Measurements from ENCODE around the gene THOP1. TPM values are rescaled to one million over a fixed set of nuclear protein-coding genes. Genes with fewer than 3 reads are reported as not detected.
A peak's percentile ranks its signal among the peaks of the same experiment; 100 is the strongest.

The THOP1 gene
- total RNA-seq, 1 donor from 2014 or later: 31.8 TPM

DNA sequence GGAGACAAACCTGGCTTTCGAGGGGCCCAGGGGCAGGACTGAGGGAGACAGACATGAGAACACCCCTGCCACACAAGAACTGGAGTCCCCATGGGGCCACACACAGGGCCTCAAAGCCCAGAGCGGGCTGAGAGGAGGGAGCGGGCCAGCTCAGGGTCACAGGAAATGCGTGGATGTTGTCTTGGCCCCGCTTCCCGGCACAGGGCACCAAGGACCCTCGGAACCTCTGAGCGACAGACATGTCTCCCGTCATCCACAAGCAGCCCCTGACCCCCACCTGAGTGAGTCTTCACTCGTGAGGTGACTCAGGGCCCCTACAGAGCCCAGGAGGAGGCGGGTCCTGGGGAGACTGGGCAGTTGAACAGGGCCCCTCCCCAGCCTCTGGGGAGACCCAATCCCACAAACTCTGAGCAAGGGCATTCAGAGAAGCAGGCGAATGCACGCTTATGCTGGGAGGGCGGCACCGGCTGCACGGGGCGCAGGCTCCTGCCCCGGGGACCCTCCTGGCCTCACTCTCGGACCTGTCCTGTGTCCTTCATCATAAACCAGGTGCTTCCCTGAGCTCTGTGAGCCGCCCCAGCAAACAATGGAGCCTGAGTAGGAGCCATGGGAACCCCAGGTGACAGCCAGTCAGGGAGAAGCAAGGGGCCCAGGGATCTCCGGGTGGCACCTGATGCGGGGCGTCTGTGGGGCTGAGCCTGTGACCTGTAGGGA lies 22.4 kb upstream of the THOP1 start:
- DNase-seq (ENCODE audit: low spot score): no peak

DNA sequence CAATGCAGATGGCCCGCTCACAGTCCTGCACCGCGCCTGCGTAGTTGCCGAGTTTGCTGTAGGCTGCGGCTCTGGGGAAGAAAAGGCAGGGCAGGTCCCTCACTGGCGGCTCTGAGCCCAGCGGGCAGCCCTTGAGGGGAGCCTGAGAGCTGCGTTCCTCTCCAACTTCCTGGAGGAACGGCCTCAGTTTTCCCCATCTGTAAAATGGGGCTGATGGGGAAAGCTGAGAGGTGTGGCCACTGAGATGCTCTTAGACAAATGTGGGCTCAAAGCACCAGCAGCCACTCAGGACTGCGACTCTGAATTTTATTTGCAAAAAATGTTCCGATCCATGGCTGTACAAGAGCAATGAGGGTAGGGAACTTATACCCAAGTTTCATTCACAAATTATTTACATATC lies 21.6 kb upstream of the THOP1 start:
- DNase-seq (ENCODE audit: low spot score): no peak

DNA sequence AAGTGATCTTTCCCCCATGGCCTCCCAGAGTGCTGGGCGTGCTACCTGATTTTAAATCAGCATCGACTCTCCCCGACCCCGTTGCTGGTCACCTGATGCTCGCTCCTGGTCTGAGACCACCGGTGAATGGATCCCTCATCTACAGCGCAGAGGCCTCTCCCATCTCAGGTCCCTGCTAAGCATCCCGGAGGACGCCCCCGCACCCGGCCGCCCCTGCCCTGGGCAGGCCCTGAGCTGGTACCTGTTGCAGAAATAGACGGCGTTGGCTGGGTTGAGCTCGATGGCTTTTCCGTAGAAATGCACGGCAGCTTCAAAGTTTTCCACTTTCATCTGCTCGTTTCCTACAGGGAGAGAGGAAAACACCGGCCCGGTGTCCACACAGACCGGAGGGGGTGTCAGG lies 20.4 kb upstream of the THOP1 start:
- no peak for DNase-seq (ENCODE audit: low spot score)

GRCh38 chr19:2765376-2765775 lies 19.9 kb upstream of the THOP1 start:
- no peak for DNase-seq (ENCODE audit: low spot score)

GRCh38 chr19:2766594-2767372 lies 18.5 kb upstream of the THOP1 start:
- no peak for DNase-seq (ENCODE audit: low spot score)

DNA sequence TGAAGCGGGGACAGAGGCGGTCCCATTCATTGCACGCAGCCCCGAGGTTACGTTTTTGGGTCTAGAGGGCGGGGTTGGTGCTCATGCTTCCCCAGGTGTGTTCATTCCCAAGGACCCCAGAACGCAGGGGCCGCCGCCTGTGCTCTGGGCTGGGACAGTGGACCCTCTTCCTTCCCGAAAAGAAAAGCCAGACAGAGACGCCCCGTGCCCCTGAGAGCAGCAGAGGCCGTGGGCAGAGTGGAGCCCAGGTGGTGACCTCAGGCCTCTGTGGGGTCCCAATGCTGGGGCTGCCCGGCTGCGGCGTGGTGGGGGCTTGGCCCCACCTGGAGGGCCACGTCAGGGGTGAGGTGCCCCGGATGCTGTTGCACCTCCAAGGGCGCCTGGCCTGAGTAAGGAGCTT lies 17.6 kb upstream of the THOP1 start:
- DNase-seq (ENCODE audit: low spot score): no peak

DNA sequence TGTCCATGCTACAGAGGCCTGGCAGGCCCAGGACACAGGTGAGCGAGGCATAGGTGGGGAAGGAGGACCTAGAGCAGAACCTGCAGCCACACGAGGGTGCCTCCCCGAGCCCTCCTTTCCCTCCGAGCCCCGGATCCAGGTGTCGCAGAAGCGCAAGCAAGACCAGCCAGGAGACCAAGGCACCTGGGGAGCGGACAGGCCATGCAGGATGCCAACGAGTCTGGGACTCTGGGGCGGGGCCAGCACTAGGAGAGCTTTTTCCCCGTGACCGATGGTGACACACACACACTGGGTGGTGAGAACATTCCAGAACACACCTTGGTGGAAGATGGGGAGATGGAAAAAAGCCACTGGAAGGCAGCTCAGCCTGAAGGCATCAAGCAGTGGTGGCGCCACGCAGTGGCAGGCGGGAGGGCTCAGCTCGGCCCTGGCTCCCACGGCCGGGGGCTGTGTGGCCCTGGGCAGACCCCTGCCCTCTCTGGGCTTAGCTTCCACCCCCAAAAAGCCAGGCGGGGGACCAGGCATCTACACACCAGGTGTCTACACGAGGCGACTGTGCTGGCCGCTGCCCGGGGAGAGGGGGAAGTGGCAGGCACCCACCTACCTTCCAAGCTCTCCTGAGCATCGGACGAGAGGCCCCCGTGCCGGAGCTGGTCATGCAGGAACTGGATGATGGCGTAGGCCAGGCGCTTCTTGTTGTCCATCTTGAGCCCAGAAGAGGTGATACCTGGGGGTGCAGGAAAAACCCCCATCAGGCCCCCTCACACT lies 16.8 kb upstream of the THOP1 start:
- DNase-seq (ENCODE audit: low spot score): no peak

- no peak for DNase-seq (ENCODE audit: low spot score)
Measured at GRCh38 chr19:2769218-2769617, 16.1 kb upstream of the THOP1 start.

DNA sequence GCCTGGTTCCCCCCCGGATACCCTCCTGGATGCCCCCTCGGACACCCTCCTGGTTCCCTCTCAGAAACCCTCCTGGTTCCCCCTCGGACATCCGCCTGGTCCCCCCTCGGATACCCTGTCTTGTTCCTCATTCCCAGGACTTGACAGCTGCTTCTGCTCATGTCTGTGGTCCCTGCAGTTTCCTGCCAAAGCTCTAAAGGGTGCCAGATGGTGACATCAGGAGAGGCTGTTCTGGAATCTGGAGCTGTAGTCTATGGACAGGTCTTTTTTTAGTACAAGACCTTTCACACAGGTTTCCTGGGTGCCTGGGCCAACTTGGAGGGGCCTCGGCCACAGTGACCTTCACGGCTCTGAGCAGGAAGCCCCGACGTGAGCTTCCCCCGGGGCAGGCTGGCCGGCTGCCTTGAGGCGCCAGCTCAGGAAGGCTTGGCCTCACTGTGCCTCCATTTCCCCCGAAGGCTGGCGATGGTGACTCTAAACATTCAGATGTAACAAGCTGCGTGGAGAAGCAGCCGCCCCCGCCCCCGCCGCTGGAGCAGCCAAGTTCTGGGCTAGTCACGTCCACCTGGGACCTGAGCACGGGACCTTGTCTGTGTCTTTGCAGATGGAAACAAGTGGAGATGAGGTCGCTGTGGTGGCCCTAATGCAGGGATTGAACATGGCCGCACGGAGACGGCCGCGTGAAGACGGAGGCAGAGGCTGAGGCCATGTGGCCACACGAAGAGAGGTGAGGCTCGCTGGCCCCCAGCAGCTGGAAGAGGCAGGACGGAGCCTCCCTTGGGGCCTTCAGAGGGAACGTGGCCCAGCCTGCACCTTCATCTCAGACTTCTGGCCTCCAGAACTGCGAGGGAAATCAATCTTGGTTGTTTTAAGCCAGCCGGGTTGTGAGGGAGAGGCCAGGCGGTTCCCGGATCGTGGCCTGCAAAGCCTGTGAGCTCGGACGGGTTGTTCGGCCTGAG lies 15.0 kb upstream of the THOP1 start:
- peak; percentile 34 for DNase-seq (ENCODE audit: low spot score)

GRCh38 chr19:2771786-2772674 lies 13.3 kb upstream of the THOP1 start:
- peak; percentile 19 for DNase-seq (ENCODE audit: low spot score)

DNA sequence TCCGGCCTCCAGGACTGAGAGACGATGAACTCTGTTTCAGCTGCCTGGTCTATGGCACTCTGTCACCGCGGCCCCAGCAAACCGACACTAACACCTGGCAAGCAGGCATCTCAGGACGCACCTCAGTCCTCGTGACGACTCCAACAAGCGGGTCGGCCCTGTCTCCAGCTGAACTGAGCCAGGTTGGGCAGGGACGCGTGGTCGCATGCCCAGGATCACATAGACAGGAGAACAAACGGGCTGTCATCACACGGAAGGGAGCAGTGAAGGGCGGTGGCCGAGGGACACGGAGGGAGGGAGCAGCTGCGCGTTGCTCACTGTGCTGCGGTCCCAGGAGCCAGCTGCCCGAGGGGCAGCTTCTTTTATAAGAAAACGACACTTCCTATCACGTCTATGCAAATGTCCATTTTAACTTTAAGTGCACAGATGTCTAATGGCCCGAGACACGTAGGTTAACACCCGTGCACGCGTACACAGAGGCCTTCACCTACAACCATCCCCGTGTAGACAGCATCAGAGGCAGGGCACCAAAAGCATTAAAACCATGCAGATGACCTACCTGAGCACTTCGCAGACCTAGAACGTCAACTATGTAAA lies 11.1 kb upstream of the THOP1 start:
- DNase-seq (ENCODE audit: low spot score): no peak

GRCh38 chr19:2774953-2775555 lies 10.2 kb upstream of the THOP1 start:
- DNase-seq (ENCODE audit: low spot score): no peak

GRCh38 chr19:2775556-2776430 lies 9.5 kb upstream of the THOP1 start:
- no peak for DNase-seq (ENCODE audit: low spot score)

- no peak for DNase-seq (ENCODE audit: low spot score)
Measured at GRCh38 chr19:2777952-2778683, 7.2 kb upstream of the THOP1 start.

GRCh38 chr19:2779121-2779740 lies 6.1 kb upstream of the THOP1 start:
- no peak for DNase-seq (ENCODE audit: low spot score)

DNA sequence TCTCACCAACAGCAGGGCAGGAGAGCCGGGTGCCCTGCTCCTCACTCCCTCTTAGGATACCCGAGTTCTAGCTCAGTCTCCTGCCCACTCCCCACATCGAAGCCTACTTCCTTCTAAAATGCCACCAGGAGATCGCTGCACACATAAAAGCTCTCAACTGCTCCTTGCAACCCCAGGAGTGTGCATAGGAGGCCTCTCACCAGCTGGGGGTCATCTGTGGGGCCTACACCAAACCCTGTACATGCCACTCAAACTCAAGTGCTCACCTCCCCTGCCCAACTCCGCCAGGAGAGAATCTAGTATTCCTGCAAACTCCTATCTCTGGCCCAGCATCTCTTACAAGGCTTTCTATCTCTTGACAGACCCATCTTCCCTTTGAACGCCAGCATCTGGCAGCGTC lies 5.0 kb upstream of the THOP1 start:
- no peak for DNase-seq (ENCODE audit: low spot score)

- DNase-seq (ENCODE audit: low spot score): no peak
Measured at GRCh38 chr19:2782329-2782935, 2.9 kb upstream of the THOP1 start.

Measured in umbilical cord (tissue), 2 donors.